Sigmoid colon (tissue), 7 donors: ENCODE results near the gene RUNX1. TPM values are rescaled to one million over a fixed set of nuclear protein-coding genes. Genes with fewer than 3 reads are reported as not detected.

Experiments used
- DNase-seq: peaks from one replicate; pipeline ENCODE4 v3.0.0-alpha.2; 2019
- H3K27ac ChIP-seq, 4 donors: fragments of 200-600 bp; sonication (generic); one replicate each; pipeline ENCODE4 v1.5.1; 2016 to 2019; ENCODE audit warnings: mild to moderate bottlenecking in 1 of 4
- H3K27me3 ChIP-seq, 3 donors: fragments of 200-600 bp; sonication (generic); one replicate each; pipeline ENCODE4 v1.5.1; 2019; ENCODE audit warnings: mild to moderate bottlenecking in 1 of 3
- H3K36me3 ChIP-seq, 4 donors: fragments of 200-600 bp; sonication (generic); one replicate each; pipeline ENCODE4 v1.5.1; 2016 to 2019
- H3K4me1 ChIP-seq, 4 donors: fragments of 200-600 bp; sonication (generic); one replicate each; pipeline ENCODE4 v1.5.1; 2017 to 2019
- H3K4me3 ChIP-seq, 4 donors: fragments of 200-600 bp; sonication (generic); one replicate each; pipeline ENCODE4 v1.5.1; 2017 to 2019; ENCODE audit warnings: mild to moderate bottlenecking in 2 of 4, moderate library complexity in 1 of 4
- H3K9me3 ChIP-seq, 4 donors: fragments of 200-600 bp in 3 of 4; sonication (generic) in 3 of 4; one replicate each; pipeline versions ENCODE4 v1.5.1 to v1.6.1; 2013 to 2019
- CTCF ChIP-seq, 4 experiments: fragments of 450-650 bp in 3 of 4; fragments of 200-600 bp in 1 of 4; IDR thresholded peaks; one replicate each; pipeline ENCODE4 v1.5.1; 2016 to 2019; ENCODE audit warnings: antibody characterized with exemption in 4 of 4, mild to moderate bottlenecking in 3 of 4, moderate library complexity in 2 of 4
- EP300 ChIP-seq, 4 donors: sonication (generic); formaldehyde crosslinking; IDR thresholded peaks; one replicate each; pipeline ENCODE4 v1.6.1; 2017; ENCODE audit warnings: antibody characterized with exemption in 4 of 4
- POLR2A ChIP-seq, 2 donors: fragments of 450-650 bp; IDR thresholded peaks; one replicate each; pipeline ENCODE4 v1.6.1; 2016; ENCODE audit warnings: antibody characterized with exemption in 2 of 2, mild to moderate bottlenecking in 2 of 2, moderate library complexity in 2 of 2
- POLR2AphosphoS5 ChIP-seq, 4 donors: sonication (generic); formaldehyde crosslinking; IDR thresholded peaks; one replicate each; pipeline ENCODE4 v1.6.1; 2017; ENCODE audit warnings: antibody characterized with exemption in 4 of 4
- WGBS, 2 donors: extraction: QIAGEN DNeasy Blood & Tissue Kit; methylation state at CpG; one replicate each; pipeline ENCODE4 v1.1.7; 2013; 5-methylcytosine and 5-hydroxymethylcytosine counted together
- intact Hi-C: fragments of 100-400 bp; cut with DNase I; formaldehyde crosslinking; loops from one replicate; pipeline ENCODE4 v1.15.1; 2023
- polyA plus RNA-seq, 3 donors: library from polyadenylated mRNA; stranded (reverse); fragments of 200-250 nt; gene quantifications; one replicate each; pipeline ENCODE4 v1.2.3, GENCODE V29; 2013
- total RNA-seq, 4 donors: library from RNA; depleted of rRNA; stranded (reverse); fragments of >200 nt; gene quantifications; one replicate each; pipeline ENCODE4 v1.1.0, GENCODE V29; 2016
- donor health status: healthy with polysubstance abuse.
- donor health status: Bipolar disorder and iron deficiency.
- donor health status: healthy.

RUNX1 gene
- total and polyA plus RNA-seq, 7 donors = 2.8 to 23.3 (median 7.5) TPM

- H3K4me1 ChIP-seq = no peaks in the 10 kb centered on the region
- H3K27ac ChIP-seq = no peak overlapping the region
- H3K27me3 ChIP-seq = no peaks in the 10 kb centered on the region
- 88% methylated on average over 11 of the region's 11 CpGs for WGBS, 2 donors
- H3K9me3 ChIP-seq = no peaks in the 10 kb centered on the region
- DNase-seq = no peak
- TF ChIP-seq EP300 (IDR thresholded peaks at IDR 0.05) (no peak), POLR2AphosphoS5 (IDR thresholded peaks at IDR 0.05) (no peak), POLR2A (IDR thresholded peaks at IDR 0.05) (no peak), CTCF (IDR thresholded peaks at IDR 0.05) (no peak)
- intact Hi-C loops = no loop called here
- H3K36me3 ChIP-seq = peaks cover 0 to 4% (median 0%) of the 10 kb centered on the region in 4 donors
- H3K4me3 ChIP-seq = no peak overlapping the region
Observed at GRCh38 chr21:34850166-34850690, 198.9 kb downstream of the RUNX1 start.

- 18 to 57% methylated on average over 11 of the region's 11 CpGs for WGBS, 2 donors
- Histone ChIP-seq H3K27me3 (no peaks in the 10 kb centered on the region), H3K4me1 (no peaks in the 10 kb centered on the region), H3K9me3 (no peaks in the 10 kb centered on the region), H3K4me3 (no peak overlapping the region), H3K27ac (no peak overlapping the region), H3K36me3 (no peaks in the 10 kb centered on the region)
- TF ChIP-seq CTCF (IDR thresholded peaks at IDR 0.05) (no peak), POLR2A (IDR thresholded peaks at IDR 0.05) (no peak), POLR2AphosphoS5 (IDR thresholded peaks at IDR 0.05) (no peak), EP300 (IDR thresholded peaks at IDR 0.05) (no peak)
- intact Hi-C loops = no loop called here
- no peak for DNase-seq
Observed at GRCh38 chr21:34846601-34847112, 202.4 kb downstream of the RUNX1 start.

GRCh38 chr21:34845521-34846451 is 203.3 kb downstream of the RUNX1 start:
- no peaks in the 10 kb centered on the region for H3K4me1 ChIP-seq
- H3K27me3 ChIP-seq = no peaks in the 10 kb centered on the region
- H3K9me3 ChIP-seq = no peaks in the 10 kb centered on the region
- TF ChIP-seq CTCF (IDR thresholded peaks at IDR 0.05) (no peak), EP300 (IDR thresholded peaks at IDR 0.05) (no peak), POLR2AphosphoS5 (IDR thresholded peaks at IDR 0.05) (no peak), POLR2A (IDR thresholded peaks at IDR 0.05) (no peak)
- no peak overlapping the region for H3K4me3 ChIP-seq
- H3K27ac ChIP-seq = peak overlapping the region in 2 of 4 donors; percentile 21 to 32
- DNase-seq = no peak
- WGBS, 2 donors = 17 to 51% methylated on average over 8 of the region's 8 CpGs
- H3K36me3 ChIP-seq = no peaks in the 10 kb centered on the region
- intact Hi-C loops = no loop called here

GRCh38 chr21:34844924-34845238 is 204.2 kb downstream of the RUNX1 start:
- 21 to 60% methylated on average over 4 of the region's 4 CpGs for WGBS, 2 donors
- no peaks in the 10 kb centered on the region for H3K4me1 ChIP-seq

More at GRCh38 chr21:34844924-34845238, 204.2 kb downstream of the RUNX1 start:
- intact Hi-C loops = no loop called here
- Histone ChIP-seq H3K36me3 (no peaks in the 10 kb centered on the region), H3K4me3 (no peak overlapping the region), H3K9me3 (no peaks in the 10 kb centered on the region), H3K27ac (peak overlapping the region in 1 of 4 donors; percentile 21), H3K27me3 (no peaks in the 10 kb centered on the region)
- no peak for TF ChIP-seq CTCF (IDR thresholded peaks at IDR 0.05)
- DNase-seq = no peak
